Stimulated activated CD4-positive, alpha-beta T cell treated with anti-CD3 and anti-CD28 coated beads, Interleukin-1b, Interleukin-23, amount 100 ng/mL, for 24 hours (primary cell): Measurements from ENCODE around the gene HDGF.

Experiments
- DNase-seq, 4 experiments: peaks; one replicate each; pipeline ENCODE4 v3.0.0-alpha.2; 2020; ENCODE audit warnings: low read depth in 4 of 4, low spot score in 1 of 4

The HDGF gene

DNA sequence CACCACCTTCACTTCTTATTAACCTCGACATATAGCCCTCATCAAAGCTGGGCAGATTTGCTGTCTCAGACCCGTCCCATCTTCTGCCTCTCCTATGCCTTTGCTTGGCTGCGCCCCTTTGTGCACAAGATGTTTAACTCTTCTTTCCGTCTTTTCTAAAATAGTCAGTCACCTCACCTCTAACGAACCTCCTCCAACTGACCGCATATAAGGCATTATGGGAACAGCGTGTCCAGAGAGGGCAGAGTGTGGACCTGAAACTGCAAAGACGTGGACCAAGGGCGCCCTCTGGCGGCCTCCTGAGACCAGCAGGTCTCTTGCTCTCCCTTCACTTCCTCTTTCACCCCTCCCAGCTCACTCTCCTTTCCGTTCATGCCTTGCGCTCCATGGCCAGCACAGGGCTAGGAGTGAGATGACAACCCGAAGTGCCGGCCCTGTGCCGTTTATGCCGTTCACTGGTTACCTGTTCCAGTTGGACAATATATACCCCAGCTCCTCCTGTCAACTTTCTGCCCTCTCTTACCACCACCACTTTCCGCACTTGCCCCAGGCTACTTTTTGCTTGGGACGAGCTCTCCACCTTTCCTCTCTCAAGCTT lies 25.7 kb downstream of the HDGF start:
- peak; percentile 59 to 66 (median 64) for DNase-seq

DNA sequence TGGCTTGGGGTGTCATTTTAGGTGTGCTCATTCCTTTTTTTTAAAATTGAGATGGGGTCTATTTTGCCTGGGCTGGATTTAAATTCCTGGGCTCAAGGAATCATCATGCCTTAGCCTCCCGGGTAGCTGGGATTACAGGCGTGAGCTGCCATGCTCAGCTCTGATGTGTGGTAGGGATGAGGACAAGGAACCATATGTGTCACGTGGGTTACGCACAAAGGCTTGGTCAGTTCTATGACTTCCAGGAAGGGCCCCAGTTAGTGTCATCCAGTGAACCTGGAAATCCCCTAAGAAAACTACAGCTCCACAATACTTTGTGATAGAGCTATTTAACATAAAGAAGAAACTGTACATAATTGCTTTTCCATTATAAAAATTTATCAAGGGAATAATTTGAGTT lies 29.9 kb downstream of the HDGF start:
- no peak for DNase-seq

DNA sequence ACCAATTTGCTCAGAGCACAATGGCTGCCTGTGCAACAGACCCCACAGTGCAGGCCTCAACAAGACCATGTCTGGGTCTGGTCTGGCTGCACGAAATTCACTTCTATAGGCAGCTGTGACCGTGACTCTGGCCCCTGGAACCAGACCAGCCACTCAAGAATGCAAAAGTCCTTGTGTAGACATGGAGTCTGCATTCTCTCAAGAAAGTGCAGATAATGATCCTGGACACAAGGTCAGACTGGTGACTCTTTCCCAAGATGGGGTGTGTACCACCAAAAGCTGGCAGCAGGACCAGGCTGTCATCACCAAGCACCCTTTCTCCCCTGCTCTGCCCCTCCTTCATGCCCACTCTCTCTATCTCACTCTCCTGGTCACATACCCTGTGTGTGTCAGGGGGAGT lies 30.3 kb downstream of the HDGF start:
- no peak for DNase-seq

DNA sequence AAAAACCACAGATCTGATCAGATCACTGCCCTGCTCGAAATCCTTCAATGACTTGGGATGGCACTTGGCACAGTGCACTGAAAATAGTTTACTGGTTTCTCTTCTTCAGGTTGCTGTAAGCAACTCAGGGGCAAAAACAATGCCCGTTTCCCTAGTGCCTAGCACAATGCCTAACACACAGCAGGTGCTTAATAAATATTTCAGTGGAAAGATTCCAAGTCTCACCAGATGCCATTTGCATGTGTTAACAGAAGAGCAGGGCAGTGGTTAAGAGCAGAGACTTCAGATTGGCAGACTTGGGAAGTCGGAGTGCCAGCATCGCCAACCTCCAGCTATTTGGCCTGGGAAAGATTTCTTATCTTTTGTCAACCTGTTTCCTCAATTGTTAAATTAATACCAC lies 34.1 kb downstream of the HDGF start:
- no peak for DNase-seq

DNA sequence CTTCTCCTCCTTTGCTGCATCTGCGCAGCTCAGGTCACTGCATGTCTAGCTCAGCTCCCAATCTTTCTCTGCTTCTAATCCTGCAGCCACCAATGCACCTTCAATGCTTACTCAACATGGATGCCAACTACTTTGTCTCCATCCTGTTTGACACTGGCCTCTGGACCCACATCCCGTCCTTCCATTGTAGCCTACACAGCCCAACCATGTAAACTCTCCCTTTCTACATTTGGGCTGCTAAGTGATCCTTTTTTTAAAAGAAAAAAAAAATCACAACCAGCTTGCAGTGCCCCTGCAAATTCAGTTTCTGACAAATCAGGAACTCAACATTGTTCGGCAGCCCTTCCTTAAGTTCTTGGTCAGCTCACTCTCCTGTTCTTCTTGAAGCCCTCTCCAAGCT lies 36.6 kb downstream of the HDGF start:
- no peak for DNase-seq

DNA sequence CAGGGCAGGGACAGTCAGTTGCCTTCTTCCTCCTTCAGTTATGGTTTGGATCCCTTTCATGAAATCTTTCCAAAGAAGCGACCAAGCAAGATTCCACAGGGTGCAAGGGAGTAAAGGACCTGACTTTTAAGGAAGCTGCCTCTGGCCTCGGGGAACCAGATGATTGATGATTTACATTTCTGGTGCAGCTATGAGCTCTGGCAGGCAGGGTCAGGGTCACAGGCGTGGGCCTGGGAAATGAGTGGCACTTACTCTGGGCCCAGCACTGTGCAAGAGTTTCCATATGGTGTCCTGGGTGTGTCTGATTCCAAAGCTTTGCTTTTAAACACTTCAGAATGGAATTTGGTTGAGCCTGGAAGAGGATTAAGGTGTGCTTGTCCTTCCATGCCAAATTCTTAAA lies 38.8 kb downstream of the HDGF start:
- DNase-seq: no peak

DNA sequence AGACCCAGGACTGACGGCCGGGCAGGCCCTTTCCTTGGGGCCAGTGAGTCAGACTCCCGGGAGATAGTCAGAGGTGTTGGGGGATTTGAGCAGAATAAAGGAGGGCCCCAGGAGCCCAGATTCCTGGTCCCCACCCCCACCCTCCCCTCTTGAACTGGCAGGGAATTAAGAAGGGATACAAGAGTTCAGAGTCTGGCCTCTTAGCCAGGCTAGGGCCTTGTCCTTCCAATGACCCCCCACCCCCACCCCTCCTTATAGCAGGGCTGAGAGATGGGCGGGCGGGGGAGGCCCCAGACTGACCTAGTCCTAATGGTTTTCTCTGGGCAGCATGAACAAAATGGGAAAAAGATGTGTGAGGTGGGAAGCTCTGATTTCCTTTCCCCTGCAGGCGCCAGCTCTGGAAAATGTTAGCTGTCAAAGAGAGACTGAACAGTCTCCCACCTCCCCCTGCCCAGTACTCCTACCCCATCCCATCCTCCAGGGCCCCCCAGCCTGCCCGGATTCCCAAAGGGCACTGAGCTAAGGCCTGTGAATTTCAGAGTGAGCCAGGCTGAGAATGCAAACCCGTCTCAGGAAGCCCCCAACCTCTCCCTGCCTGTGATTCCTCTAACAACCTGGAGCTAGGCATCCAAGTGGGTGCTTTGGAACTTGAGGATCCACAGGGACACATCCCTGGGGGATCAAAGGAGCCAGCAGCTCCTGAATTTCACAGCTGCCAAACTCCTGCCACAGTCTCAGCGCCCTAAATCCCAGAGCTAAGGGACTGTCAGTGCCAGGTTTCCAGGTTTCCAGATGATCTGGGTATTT lies 40.3 kb downstream of the HDGF start:
- DNase-seq: no peak

DNA sequence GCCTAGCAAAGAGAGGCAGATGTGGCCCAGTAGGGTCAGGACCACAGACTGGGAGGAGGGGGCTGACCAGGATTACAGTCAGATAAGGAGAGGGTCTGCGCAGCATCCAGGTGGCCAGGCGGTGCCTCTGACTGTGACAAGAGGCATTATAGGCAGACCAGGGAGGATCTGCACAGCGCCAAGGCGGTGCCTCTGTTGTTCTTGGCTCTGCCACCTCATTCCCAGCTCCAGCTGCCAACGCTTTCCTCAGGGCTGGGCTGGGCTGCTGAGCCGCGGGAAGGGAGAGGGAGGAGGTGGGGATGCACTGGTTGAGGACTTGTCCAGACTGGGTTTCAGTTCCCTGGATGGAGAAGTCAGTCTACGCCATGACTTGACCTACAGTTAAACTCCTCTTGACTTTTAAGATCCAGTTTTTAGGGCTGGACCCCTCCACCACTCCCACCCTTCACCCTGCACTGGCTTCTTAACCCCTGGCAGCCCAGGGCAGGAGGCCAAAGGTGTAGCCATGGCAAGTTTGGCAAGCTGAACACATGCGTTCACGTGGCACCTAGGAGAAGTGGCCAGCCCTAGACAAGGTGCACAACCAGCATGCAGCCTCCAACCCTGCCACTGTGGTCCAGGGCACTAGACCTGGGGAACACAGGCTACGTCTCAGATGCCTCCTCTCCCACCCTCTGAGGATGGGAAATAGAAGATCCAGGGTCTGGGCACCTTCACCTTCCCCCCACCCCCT lies 41.6 kb downstream of the HDGF start:
- no peak for DNase-seq

DNA sequence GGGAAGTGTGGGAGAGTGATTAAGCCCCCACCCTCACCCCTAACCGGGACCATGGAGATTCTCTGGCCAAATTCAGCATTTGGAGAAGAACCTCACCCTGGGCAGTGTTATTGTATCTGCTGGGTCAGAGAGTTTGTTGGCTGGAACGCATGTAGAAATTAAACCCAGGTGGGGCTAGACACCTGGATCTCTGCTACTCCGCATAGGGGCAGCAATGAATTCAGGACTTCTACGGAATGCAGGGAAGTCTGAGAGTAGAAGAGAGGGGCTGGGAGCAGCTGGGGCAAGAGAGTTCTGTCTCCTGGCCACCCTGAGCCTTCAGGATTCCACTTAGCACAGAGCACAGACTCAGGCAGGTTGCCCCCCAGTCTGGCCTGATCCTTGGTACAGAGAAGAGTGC lies 42.4 kb downstream of the HDGF start:
- no peak for DNase-seq

DNA sequence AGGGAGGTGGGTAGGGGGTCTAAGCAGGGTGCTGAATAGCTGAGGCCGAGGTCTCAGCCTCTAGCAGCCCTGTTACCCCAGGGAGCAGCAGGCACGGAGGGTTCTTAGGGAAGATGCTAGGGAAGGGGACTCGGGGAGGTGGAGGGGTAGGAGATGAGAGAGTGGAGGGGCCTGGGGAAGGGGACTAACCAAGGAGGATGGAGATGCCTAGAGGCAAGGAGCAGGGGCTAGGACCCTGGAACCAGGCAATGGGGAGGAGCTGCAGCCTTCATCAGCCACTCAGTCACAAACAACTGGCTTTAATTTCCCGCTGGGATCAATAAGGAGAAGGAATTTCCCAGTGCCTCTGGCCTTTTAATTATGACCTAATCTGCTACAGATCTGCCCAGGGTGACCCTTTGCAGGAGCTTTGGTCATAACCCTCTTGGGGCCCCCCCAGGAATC lies 43.2 kb downstream of the HDGF start:
- DNase-seq: no peak

DNA sequence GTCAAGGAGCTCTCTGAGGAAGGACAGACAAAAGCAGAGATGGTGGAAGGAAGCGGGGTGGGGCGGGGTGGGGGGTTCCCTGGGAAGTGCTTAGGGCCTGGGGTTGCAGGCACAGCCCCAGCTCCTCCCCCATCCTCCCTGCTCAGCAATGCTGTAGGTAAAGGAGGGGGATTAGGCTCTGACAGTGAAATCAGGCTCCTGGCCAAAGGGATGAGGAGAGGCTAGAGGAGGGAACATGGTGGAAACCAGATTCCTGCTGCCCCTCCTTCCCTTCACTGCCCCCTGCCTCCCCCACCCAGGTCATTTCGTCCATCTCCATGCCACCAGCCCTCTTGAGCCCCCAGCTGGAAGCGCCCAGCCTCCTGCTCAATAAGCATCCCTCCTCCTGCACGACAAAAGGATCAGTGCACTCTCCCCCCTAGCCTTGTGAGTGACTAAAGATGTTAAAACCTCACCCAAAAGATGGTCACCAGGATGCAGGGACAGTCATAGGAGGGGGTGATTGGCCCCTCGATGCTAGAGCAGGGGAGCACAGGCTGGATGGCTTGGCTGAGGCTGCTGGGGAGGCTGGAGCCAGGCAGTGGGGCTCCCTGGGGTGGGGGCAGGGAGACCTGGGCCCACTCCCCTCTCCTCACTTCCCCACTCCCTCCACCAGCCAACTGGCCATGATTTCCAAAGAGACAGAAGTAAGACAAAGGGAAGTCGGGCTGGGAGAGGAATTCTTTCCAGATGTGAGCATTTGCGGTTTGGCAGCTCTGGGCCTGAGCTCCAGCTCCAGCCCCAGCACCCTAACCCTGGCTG lies 43.9 kb downstream of the HDGF start:
- DNase-seq: no peak

DNA sequence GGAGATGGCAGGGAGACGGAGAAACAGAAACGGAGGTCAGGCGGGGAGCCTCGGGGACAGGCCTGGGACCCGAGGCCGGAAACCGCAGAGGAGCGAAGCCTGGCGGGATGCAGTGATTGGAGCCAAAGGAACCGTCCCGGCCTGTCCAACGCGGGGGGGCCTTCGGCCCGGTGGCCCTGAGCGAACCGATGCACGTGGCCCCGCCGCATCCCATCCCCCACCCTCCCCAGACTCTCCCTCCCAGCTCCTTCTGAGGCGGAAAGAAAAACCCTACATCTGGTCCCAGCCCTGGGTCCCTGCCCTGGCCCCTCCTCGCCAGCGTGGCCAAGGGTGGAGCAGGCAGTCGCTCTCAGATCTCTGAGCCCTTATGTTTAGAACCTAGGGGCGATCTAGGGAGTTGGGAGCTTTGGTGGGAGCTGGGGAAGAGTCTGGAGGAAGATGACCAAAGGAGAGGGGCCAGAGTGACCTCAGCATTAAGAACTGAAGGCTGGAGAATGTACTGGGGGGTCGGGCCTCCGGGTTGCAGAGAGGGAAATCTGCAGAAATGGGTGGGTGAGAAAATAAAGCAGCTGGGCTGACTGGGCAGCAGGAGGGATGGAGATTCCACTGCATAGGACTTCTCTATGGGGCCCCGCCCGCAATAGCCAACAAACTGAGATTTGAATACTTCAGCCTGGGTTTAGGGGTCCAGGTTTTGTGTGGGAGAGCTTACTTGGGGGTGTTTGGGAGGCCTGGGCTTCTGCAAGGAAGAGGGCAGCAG lies 44.6 kb downstream of the HDGF start:
- no peak for DNase-seq

DNA sequence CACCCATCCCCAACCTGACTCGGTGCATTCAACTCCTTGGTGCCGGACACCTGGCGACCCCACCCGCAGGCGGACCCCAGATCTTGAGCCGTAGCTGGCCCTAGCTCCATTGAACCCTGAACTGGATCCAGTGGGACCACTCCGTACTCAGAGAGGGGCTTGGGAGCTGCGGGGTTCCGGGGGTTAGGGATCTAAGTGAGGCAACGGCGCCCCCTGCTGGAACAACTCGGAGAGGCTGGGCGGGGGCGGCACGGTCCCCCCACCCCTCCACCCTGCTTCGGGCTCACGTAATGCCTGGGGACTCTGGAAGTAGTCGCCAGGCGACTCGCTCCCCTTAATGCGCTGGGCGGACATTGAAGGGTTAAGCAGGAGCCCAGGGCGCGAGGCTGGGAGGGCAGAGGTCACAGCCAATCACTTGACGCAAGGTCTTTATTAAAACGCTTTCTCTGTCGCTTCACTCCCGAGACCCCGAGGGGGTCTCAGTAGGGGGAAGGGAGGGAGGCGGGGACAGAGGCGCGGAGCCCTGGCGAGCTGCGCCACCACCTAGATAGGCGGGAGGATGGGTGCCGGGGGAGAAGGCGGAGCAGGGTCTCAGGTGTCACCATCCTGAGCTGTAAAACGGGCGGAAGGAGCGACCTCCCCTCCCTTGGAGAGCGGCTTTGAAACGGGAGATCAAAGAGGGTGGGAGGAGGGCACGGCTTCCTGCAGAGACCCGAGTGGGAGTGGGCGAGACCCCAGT lies 45.4 kb downstream of the HDGF start:
- DNase-seq: peak; percentile 56 to 64 (median 58)

DNA sequence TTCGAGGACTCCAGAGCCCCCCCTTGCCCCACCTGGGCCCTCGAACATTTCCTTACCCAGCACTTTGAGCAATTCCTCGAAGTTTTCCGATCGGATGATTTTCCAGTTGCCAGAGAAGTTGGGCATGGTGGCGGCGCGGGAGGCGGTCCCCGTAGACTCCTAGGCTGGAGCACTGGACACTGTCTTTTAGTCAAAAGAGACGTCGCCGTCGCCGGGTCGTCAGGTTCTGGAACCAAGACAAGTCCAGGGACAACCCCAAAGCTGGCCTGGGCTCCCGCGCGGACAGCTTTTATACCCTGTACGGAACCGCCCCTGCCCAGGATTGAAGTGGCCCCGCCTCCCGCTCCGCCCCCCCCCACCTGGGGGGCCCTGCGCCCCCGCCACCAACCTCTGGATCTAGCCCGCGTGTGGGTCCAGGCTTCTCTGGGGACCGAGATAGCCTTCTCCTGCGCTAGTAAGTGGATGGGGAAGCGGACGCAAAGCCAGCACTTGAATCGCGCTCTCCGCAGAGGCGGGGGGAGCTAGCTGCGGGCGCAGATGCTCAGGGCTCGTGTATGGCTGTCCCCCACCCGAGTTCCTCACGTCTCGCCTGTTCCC lies 46.1 kb downstream of the HDGF start, which contains the start of gene CRABP2:
TSS of gene CRABP2 (minus strand) at position 263 of the 597 bp plus-strand sequence. CDS start at position 126, 137 bp downstream.
- DNase-seq: no peak

DNA sequence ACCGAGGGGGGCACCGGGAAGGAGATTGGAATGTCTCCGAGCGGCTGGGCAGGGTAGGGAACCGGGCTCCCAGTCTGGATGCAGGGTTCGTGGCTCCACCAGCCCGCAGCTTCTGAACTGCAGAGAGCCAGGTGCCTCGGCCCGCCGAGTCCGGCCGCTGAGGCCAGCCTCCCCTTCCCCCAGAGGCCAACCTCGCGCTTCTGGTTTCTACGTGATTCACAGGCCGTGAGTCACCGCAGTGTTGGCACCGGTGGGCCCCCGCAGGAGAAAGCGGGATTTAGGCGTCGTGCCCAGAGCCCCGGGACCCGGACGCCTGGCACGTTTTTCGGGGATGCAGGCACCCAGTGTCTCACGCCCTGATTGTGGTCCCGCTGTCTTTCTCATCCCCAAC lies 46.5 kb downstream of the HDGF start:
- no peak for DNase-seq

DNA sequence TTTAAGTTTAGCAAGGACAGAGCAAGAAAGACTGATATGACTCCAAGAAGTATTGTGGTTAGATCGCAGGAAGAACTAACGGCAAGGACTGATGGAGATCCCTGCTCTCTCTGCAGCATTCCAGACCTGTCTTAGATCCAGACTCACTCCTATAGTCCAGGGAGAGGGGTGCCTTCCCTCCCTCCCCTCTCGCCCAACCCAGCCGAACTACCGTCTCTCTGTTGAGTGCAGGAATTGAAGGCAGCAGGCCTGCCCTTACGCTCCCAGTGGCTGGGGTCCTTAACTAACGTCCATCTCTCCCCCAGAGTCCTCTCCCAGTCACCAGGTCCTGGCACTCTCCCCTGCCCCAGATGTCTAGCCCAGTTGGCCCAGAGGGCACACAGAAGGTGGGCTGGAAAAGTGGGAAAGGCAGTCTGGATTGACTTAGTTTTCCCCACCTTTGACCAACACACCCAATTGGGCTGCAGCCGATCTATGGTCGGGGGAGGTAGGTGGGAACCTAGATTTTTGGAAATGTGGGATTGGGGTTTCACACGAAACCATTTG lies 47.2 kb downstream of the HDGF start:
- no peak for DNase-seq

DNA sequence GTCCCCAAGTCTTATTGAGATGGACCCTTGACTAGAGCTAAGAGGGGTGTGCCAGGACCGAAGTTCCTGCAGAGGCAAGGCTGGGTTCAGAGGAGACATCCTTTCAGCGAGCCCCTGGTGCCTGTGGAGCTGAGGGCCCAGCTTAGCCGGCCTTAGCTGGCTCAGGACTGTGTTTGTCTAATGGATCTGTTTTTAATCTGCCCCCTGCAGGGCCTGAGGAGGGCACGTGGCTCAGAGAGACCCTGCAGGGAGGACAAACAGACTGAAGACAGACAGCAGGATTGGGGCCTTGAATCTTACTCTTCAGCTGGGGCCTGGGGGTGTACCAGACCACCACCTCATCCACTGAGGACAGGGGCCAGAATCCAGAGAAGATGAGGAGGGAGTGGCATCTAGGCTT lies 47.7 kb downstream of the HDGF start:
- DNase-seq: no peak

DNA sequence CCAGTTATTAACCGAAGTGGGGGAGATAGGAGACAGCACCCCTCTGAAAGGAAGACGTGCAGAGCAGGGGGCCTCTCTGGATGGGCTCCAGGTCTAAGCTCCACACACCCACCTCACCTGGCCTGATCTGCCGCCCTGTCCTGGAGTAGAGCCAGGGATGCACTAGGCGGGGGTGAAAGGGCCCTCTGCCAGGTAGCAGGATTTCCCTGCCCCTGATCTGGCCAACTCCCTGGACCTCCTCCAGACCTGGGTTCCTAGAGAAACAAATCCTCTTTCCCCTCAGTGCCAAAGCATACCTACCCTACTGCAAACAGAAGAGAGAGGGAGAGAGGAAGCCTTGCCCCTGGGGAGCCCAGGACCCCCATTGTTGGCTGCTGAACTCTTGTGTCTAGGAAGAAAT lies 48.1 kb downstream of the HDGF start:
- DNase-seq: no peak
